Aorta (tissue), 5 donors: ENCODE measurements around the gene C5orf24. TPM values are rescaled to one million over a fixed set of nuclear protein-coding genes. Genes with fewer than 3 reads are reported as not detected.

ENCODE experiments used
- ATAC-seq: fragments of 200-7000 bp; cut with Tn5 transposase; one replicate; pipeline ENCODE4 v1.9.1; 2022; ENCODE audit warnings: moderate library complexity; ENCODE audit not compliant: low FRiP score
- DNase-seq, 2 donors: peaks; one replicate each; pipeline ENCODE4 v3.0.0-alpha.2; 2020
- H3K27ac ChIP-seq, 2 donors: one replicate each; pipeline ENCODE4 v1.5.1; 2013; ENCODE audit warnings: low read length in 2 of 2, mild to moderate bottlenecking in 2 of 2, moderate library complexity in 2 of 2, control low read depth in 1 of 2, inconsistent platforms in 1 of 2, low read depth in 1 of 2
- H3K27me3 ChIP-seq, 2 donors: one replicate each; pipeline ENCODE4 v1.6.1; 2013; ENCODE audit warnings: control low read depth in 1 of 2, low read length in 1 of 2, mild to moderate bottlenecking in 1 of 2, moderate library complexity in 1 of 2; ENCODE audit not compliant: insufficient read depth in 2 of 2, control insufficient read depth in 1 of 2
- H3K36me3 ChIP-seq, 2 donors: one replicate each; pipeline ENCODE4 v1.6.1; 2013; ENCODE audit warnings: control low read depth in 1 of 2, low read length in 1 of 2, mild to moderate bottlenecking in 1 of 2; ENCODE audit not compliant: insufficient read depth in 2 of 2, control insufficient read depth in 1 of 2
- H3K4me1 ChIP-seq, 2 donors: one replicate each; pipeline ENCODE4 v1.6.1; 2013; ENCODE audit warnings: low read length in 2 of 2, control low read depth in 1 of 2, mild to moderate bottlenecking in 1 of 2, moderate library complexity in 1 of 2; ENCODE audit not compliant: insufficient read depth in 2 of 2, control insufficient read depth in 1 of 2
- H3K4me3 ChIP-seq, 2 donors: one replicate each; pipeline ENCODE4 v1.5.1; 2013; ENCODE audit warnings: low read length in 2 of 2, control low read depth in 1 of 2, mild to moderate bottlenecking in 1 of 2
- H3K9me3 ChIP-seq: one replicate; pipeline ENCODE4 v1.6.1; 2013; ENCODE audit warnings: mild to moderate bottlenecking, low read length; ENCODE audit not compliant: control insufficient read depth
- WGBS, 2 donors: extraction: QIAGEN DNeasy Blood & Tissue Kit; methylation state at CpG; one replicate each; pipeline ENCODE4 v1.1.7; 2013; 5-methylcytosine and 5-hydroxymethylcytosine counted together
- intact Hi-C, 2 donors: fragments of 100-400 bp; cut with DNase I; formaldehyde crosslinking; loops; one replicate each; pipeline versions ENCODE4 v1.14.2 to v1.15.0; 2022
- polyA plus RNA-seq, 2 donors: library from polyadenylated mRNA; stranded (reverse); fragments of 200-250 nt; gene quantifications; one replicate each; pipeline ENCODE4 v1.2.3, GENCODE V29; 2013
- total RNA-seq, 2 donors: library from RNA; stranded (reverse); fragmentation: NEBNext Ultra II Directional; extraction: Animal tissue kit (Norgen Biotek cat#: 25700); gene quantifications; one replicate each; pipeline ENCODE4 v1.2.1, GENCODE V29; 2021
- donor health status: healthy with polysubstance abuse.
- donor health status: Bipolar disorder and iron deficiency.
- donor health status: DM: no; HTN: no; CAD: no.
- donor health status: DM: no; HTN: no; CAD: no.
- donor health status: DM: yes; HTN: yes; CAD: no.

The C5orf24 gene
- total and polyA plus RNA-seq, 4 donors, result 32.6 to 71.4 (median 46.2) TPM

DNA sequence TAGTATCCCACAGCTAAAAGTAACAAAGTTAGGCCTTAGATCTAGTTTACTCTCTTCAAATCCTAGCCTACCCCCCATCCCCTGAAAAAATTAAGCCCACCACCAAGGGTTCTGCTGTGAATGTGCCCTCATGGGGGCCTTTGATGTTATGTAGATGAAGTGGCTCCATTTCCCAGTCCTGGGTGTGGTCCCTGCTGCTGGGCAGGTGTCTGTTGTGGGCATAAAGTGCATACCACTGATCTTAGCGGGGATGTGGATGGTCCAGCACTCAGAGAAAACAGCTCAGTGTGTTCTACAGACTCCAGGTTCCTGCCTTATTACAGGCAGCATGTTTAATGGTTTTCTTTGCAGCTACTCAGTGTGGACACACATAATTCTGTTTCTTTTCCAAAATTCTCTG, 61.0 kb downstream of the C5orf24 start:
- 98 to 100% methylated on average over 1 of the region's 1 CpG for WGBS, 2 donors
- no peak for ATAC-seq
- Histone ChIP-seq H3K27me3 (no peaks in the 10 kb centered on the region), H3K4me3 (no peak overlapping the region), H3K4me1 (no peaks in the 10 kb centered on the region), H3K36me3 (peaks cover 0 to 2% of the 10 kb centered on the region in 2 donors), H3K27ac (no peak overlapping the region), H3K9me3 (no peaks in the 10 kb centered on the region)
- no peak for DNase-seq
- intact Hi-C loops, result loop anchor here in 1 of 2 donors (10.0 kb wide), 1 partner anchor 112 kb away; no protein-coding TSS in a partner anchor

Other genes with a start within 250 kb of the C5orf24 start
- gene SAR1B, start 213.1 kb upstream of the C5orf24 start, total RNA-seq, result 10 to 100 TPM; 48.0 to 64.9 TPM
- gene SAR1B, start 213.1 kb upstream of the C5orf24 start, polyA plus RNA-seq, result 10 to 100 TPM; 27.2 to 28.2 TPM
- gene SEC24A, start 197.2 kb upstream of the C5orf24 start, total RNA-seq, result 10 to 100 TPM; 28.8 to 32.0 TPM
- gene SEC24A, start 197.2 kb upstream of the C5orf24 start, polyA plus RNA-seq, result 10 to 100 TPM in 1 of 2 donors, 1 to 10 TPM in 1; 6.0 to 10.0 TPM
- gene CAMLG, start 107.4 kb upstream of the C5orf24 start, total RNA-seq, result 10 to 100 TPM; 31.2 to 33.1 TPM
- gene CAMLG, start 107.4 kb upstream of the C5orf24 start, polyA plus RNA-seq, result 10 to 100 TPM; 67.5 to 95.9 TPM
- 10 to 100 TPM; 52.2 to 53.7 TPM for gene DDX46, start 87.2 kb upstream of the C5orf24 start, total RNA-seq
- 10 to 100 TPM; 18.3 to 29.0 TPM for gene DDX46, start 87.2 kb upstream of the C5orf24 start, polyA plus RNA-seq
- gene TXNDC15, start 28.4 kb downstream of the C5orf24 start, total RNA-seq, result 10 to 100 TPM; 79.2 to 79.6 TPM
- gene TXNDC15, start 28.4 kb downstream of the C5orf24 start, polyA plus RNA-seq, result 100 to 1,000 TPM in 1 of 2 donors, 10 to 100 TPM in 1; 67.7 to 122 TPM
- gene PCBD2, start 59.2 kb downstream of the C5orf24 start, total RNA-seq, result 1 to 10 TPM; 7.5 to 9.2 TPM
- 1 to 10 TPM; 2.8 to 2.9 TPM for gene PCBD2, start 59.2 kb downstream of the C5orf24 start, polyA plus RNA-seq
- under 1 TPM; 0.29 to 0.63 TPM for gene CATSPER3, start 121.9 kb downstream of the C5orf24 start, total RNA-seq
- gene CATSPER3, start 121.9 kb downstream of the C5orf24 start, polyA plus RNA-seq, result 1 to 10 TPM in 1 of 2 donors, under 1 TPM in 1; 0.63 to 1.3 TPM
- under 1 TPM in 1 of 2 donors, not detected in 1; 0.39 TPM for gene PITX1, start 188.3 kb downstream of the C5orf24 start, total RNA-seq
- gene PITX1, start 188.3 kb downstream of the C5orf24 start, polyA plus RNA-seq, result 1 to 10 TPM in 1 of 2 donors, under 1 TPM in 1; 0.49 to 2.3 TPM